Vagina (tissue), 2 donors: ENCODE measurements around the gene GTPBP6.

Experiments used
- POLR2A ChIP-seq, 2 donors: fragments of 450-650 bp; IDR thresholded peaks; one replicate each; pipeline ENCODE4 v1.6.1; 2017; ENCODE audit warnings: antibody characterized with exemption in 2 of 2, mild to moderate bottlenecking in 2 of 2, moderate library complexity in 2 of 2
- TF ChIP-seq, protein P1 (sequence below), 3 experiments: fragments of 450-650 bp in 2 of 3; fragments of 200-600 bp in 1 of 3; sonication (generic) in 1 of 3; IDR thresholded peaks; one replicate each; pipeline ENCODE4 v1.5.1; 2017 to 2019; ENCODE audit warnings: antibody characterized with exemption in 3 of 3, mild to moderate bottlenecking in 2 of 3, moderate library complexity in 2 of 3

DNA sequence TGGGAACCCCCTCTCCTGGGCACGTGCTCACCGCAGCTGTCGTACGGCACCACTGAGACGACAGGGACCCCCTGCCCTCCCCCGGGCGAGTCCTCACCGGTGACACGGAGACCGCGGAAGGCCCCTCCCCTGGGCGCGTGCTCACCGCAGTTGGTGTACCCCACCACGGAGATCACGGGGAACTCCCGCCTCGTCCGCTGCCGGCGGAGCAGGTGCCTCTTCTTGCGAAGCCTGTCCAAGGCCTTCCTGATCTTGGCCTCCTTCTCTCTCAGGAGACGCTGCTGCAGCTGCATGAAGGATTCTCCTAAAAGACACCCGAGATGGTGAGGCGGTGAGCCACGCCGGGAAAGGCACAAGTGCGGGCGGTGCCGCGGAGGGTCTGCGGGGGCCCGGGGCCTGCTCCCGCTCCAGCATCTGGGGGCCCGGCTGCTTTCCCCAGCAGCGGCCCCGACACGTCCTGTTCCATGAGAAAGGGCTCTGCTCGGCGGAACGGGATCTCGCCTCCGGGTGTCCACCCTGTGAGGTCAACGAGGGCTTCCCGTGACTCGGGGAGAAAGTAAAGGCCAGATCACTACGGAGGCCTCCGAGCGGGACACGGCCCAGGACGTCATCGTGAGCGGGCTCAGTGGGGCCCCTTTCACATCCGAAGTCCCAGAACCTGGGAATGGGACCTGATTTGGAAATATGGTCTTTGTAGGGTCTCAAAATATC, 5.8 kb downstream of the GTPBP6 start:
- TF ChIP-seq, protein P1, sequence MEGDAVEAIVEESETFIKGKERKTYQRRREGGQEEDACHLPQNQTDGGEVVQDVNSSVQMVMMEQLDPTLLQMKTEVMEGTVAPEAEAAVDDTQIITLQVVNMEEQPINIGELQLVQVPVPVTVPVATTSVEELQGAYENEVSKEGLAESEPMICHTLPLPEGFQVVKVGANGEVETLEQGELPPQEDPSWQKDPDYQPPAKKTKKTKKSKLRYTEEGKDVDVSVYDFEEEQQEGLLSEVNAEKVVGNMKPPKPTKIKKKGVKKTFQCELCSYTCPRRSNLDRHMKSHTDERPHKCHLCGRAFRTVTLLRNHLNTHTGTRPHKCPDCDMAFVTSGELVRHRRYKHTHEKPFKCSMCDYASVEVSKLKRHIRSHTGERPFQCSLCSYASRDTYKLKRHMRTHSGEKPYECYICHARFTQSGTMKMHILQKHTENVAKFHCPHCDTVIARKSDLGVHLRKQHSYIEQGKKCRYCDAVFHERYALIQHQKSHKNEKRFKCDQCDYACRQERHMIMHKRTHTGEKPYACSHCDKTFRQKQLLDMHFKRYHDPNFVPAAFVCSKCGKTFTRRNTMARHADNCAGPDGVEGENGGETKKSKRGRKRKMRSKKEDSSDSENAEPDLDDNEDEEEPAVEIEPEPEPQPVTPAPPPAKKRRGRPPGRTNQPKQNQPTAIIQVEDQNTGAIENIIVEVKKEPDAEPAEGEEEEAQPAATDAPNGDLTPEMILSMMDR (IDR thresholded peaks at IDR 0.05): no peak
- no peak for TF ChIP-seq POLR2A (IDR thresholded peaks at IDR 0.05)
